GM19043 (cell line): ENCODE measurements around the gene MYH4.

Experiments
- ATAC-seq: cut with Tn5 transposase; IDR thresholded peaks from one replicate; pipeline ENCODE4 v1.9.1; 2021; ENCODE audit warnings: low read depth; ENCODE audit not compliant: unreplicated experiment

MYH4 gene

DNA sequence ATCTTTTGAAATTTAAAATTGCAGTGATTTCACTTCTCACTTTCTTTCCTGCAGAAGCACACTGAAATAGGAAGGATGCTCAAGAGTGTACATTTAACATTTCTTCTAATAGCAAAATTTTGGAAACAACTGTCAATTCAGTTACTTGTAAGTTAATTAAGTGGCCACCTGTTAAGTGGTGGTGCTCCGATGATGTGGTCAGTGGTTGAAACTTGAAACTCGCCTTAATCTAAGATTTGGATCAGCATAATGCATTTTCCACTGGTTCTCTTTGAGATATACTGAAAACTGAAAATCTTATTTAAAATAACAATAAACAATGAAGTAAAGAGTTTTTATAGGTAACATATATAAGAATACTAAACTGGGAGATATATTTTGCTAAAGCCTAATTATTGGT is 40.6 kb downstream of the MYH4 start:
- ATAC-seq = no peak

DNA sequence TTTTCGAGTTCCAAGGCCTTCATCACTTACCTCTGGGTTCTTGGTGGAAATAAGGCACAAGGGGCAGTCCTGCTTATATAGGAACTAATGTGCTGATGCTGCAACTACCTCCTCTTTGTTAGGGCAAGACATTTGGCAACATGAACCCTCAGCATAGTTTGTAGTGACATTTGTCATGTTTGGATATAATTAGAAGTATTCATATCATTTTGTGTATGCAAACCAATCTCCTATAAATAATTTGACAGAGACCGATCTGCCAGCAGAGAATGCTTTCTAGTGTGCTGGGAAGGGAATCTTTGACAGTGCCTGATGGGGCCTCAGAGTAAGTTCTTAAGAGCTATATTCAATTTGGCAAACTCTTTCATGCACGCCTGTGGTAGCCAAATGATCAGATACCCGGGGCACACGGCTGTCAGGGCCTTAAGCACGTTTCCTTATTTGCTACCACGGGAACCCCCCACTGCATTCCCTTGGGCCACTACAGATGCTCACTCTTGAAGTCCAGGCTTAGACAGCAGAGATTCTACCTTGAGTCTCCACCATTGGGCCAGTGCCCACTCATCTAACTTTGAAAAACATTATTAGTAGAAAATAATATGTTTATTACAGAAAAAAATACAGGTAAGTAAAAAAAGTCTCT is 47.3 kb downstream of the MYH4 start, which contains the start of gene MYH8:
TSS of gene MYH8 (minus strand) at position 51 of the 643 bp plus-strand sequence. CDS start 1,723 bp downstream, outside the sequence.
- no peak for ATAC-seq

DNA sequence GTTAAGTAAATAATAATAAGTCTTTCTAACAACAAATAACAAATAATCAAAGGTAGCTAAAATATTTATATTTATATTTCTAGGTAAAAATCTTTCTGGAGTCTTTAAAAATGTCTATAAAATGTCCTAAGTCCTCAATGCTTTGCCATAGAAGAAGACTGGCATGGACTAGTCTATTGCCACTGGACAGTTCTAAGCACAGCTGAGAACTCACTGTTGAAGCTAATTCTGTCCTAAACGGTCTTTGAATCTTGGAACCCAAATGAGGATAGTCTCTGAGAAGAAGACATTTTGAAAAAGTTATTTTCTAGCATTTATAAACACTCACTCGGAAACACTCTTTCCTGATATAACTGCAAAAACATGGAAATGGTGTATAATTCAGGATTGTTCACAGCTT is 48.1 kb downstream of the MYH4 start:
- no peak for ATAC-seq

DNA sequence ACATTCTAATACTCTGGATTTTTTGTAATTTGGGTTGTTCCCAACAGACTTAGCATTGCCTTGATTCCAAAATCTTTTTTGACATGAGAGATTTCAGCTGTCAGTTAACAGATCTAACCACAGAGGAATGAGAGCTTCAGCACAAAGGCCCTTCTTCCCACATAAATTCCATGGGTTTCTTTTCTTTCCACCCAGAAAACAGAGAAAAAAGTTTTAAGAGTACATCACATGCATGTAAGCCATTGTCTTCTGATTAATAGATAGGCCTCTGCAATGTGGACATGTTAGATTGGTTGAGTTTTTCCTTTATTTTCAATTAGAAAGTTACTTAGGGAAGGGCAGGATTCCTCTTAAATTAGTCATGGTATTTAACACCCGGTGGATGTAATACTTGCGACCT is 48.5 kb downstream of the MYH4 start:
- ATAC-seq = no peak

DNA sequence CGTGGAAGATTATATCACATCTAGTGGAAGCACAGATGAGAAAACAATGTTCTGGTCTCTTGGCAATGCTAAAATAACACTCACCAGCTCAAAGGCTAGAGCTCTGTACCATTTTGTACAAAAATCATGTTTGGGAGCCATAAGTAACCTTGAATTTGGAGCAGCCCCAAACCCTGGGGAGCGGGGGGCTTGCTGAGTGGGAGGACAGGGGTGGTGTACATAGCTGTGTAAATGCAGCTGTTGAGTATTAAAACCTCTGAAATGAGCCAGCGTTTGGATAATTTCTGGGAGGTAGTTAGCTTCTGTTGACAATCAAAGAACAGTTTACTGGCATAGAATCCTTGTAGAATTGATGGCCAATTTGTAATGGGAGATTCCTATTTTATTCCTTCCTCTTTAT is 51.9 kb downstream of the MYH4 start:
- no peak for ATAC-seq

DNA sequence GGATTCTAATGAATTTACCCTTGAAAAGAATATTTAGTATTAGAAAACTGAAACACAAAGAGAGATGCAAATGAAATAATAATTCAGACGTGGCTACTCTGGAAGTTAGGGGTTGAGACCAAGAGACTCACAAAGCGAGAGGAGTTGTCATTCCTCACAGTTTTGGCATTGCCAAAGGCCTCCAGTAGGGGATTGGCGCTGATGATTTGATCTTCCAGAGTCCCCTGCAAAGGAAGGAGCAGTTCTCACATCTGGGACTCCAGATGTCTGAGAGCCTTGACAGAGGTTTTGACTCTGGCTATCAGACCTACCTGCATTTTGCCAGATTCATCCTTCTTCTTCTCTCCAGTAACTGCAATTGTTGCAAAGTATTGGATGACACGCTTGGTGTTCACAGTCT is 54.2 kb downstream of the MYH4 start:
- no peak for ATAC-seq

DNA sequence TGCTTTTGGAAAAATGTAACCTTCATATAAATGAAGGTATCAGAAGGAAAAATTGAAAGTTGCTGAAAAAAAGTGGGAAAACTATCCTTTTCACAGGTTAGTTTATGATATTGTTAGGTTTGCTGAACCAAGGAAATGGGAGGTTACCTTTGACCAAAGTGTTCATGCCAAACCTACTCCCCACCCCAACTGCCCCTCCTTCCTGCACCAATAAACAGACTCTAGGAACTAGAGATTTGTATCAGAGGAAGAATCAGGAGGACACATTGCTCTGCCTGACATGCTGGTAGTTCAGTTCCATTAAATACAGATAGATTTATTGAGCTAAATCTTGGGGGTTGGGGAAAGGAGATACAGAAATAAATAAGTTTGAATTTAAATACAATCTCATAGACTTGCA is 65.8 kb downstream of the MYH4 start:
- ATAC-seq = no peak

DNA sequence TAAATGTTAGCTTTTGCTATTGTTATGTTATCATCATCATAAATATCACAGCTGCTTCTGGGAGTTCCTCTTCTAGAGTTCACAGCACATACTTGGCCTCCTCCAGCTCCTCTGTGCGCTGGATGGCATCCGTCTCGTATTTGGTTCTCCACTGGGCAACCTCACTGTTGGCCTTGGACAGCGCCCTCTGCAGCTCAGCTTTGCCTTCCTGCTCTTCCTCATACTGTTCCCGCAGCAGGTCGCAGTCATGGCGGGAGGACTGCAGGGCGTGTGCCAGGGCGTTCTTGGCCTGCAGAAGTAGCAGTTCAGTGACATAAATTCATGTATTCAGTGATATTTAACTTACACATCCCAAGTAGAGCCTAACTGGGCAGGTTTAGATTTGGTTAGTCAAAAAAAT is 71.0 kb downstream of the MYH4 start:
- ATAC-seq = no peak

DNA sequence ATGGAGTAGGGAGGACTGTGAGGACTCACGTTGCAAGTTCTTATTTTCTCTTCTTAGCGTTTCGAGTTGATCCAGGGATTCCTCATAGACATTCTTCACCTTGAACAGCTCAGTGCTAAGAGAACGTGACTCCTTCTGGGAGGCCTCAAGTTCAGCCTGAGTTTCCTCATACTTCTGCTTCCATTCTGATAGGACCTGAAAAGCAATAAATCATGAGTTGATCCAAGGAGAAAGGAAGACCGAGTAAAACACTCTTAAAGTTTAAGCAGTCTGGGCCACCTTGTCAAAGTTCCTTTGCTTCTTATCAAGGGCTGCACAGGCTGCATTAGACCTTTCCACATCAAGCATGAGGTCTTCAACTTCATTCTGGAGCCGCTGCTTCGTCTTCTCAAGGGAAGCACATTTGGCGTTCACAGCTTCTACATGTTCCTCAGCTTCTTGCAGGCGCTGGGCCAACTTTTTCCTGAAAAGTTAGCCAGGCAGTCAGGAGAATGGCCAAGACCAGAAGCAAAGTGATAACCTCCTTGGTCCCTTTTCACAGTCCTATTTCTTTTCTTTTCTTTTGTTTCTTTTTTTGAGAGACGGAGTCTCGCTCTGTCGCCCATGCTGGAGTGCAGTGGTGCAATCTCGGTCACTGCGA is 72.7 kb downstream of the MYH4 start:
- ATAC-seq = no peak

DNA sequence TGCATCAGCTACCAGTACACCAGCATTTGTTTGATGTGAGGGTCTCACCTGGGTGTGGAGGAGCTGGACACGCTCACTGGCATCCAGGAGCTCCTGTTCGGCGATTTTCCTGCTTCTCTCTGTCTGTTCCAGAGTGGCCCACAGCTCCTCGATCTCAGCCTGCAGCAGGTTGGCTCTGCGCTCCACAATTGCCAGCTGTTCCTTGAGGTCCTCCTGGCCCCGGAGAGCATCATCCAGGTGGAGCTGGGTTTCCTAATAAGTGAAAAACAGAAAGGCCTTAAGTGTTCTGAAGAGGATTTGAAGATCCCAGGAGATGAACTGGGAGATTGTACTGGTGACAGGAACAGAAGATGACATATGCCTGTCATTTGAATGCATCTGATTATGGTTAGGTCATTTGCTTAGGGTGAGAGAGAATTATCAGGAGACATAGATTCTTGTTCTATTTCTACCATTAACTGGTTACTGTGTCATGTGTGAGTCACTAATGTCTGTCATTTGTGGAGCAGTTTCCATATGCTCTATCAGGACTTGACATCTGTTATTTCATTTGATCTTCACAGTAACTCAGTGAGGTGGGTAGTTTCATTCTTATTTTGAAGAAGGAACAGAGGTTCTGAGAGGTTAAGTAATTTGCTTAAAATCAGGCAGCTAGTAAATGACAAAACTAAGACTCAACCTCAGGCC is 75.0 kb downstream of the MYH4 start:
- no peak for ATAC-seq
